ENCODE data around the gene SCRN1. TPM values are rescaled to one million over a fixed set of nuclear protein-coding genes. Genes with fewer than 3 reads are reported as not detected.

SCRN1 gene
- total and polyA plus RNA-seq, 2 experiments from 2014 or later, result 15.2 to 66.7 TPM

- Histone ChIP-seq H3K36me3 (ENCODE audit: insufficient read depth) (peaks cover 4% of the 10 kb centered on the region; the same call in 1 of the 2 replicates), H3K4me2 (no peak overlapping the region), H3K27me3 (ENCODE audit: insufficient read depth) (no peaks in the 10 kb centered on the region), H4K20me1 (replicated peaks; ENCODE audit: insufficient read depth) (peaks cover 15% of the 10 kb centered on the region), H3F3A (replicated peaks; ENCODE audit: low read depth) (no peaks in the 10 kb centered on the region), H3K4me3 (no peak overlapping the region), H2AFZ (no peak overlapping the region), H3K4me1 (ENCODE audit: insufficient read depth) (no peaks in the 10 kb centered on the region), H3K9me2 (ENCODE audit: insufficient read depth) (no peaks in the 10 kb centered on the region), H3K79me2 (replicated peaks; ENCODE audit: insufficient read depth) (no peaks in the 10 kb centered on the region), H3K27ac (ENCODE audit: low read depth) (no peak overlapping the region)
- TF ChIP-seq ZNF331 (CRISPR knock-in tag; IDR thresholded peaks at IDR 0.05; ENCODE audit: low read depth) (no peak), POLR2AphosphoS5 (IDR thresholded peaks at IDR 0.05; ENCODE audit: low read depth) (no peak), EZH2 (IDR thresholded peaks at IDR 0.05; ENCODE audit: low read depth, unreplicated experiment) (no peak), EZH2phosphoT487 (IDR thresholded peaks at IDR 0.05; ENCODE audit: unreplicated experiment) (no peak), ETS1 (IDR thresholded peaks at IDR 0.05) (no peak)
- H3K27ac Mint-ChIP-seq, result no peak overlapping the region
- no peaks in the 10 kb centered on the region for H3K9me3 Mint-ChIP-seq
- H3K4me1 Mint-ChIP-seq, result no peaks in the 10 kb centered on the region; the same call in 2 of the 3 replicates
- H3K27me3 Mint-ChIP-seq (ENCODE audit: insufficient read depth, low read depth, poor library complexity), result peaks cover 2% of the 10 kb centered on the region
- H3K4me3 Mint-ChIP-seq, result no peak overlapping the region
- no peak for DNase-seq (ENCODE audit: low spot score)
- H3K36me3 Mint-ChIP-seq (ENCODE audit: low read depth), result peaks cover 10% of the 10 kb centered on the region; the same call in 2 of the 3 replicates
- ATAC-seq, result no peak
Measured at GRCh38 chr7:29919790-29920189, 69.8 kb downstream of the SCRN1 start.

- Histone ChIP-seq H3K27ac (ENCODE audit: low read depth) (no peak overlapping the region), H3K4me2 (no peak overlapping the region), H3K27me3 (ENCODE audit: insufficient read depth) (no peaks in the 10 kb centered on the region), H3K79me2 (replicated peaks; ENCODE audit: insufficient read depth) (no peaks in the 10 kb centered on the region), H3F3A (replicated peaks; ENCODE audit: low read depth) (no peaks in the 10 kb centered on the region), H3K9me2 (ENCODE audit: insufficient read depth) (no peaks in the 10 kb centered on the region), H4K20me1 (replicated peaks; ENCODE audit: insufficient read depth) (peaks cover 15% of the 10 kb centered on the region), H3K4me1 (ENCODE audit: insufficient read depth) (no peaks in the 10 kb centered on the region), H3K4me3 (no peak overlapping the region), H3K36me3 (ENCODE audit: insufficient read depth) (peaks cover 4% of the 10 kb centered on the region; the same call in 1 of the 2 replicates), H2AFZ (no peak overlapping the region)
- ATAC-seq, result no peak
- Mint-ChIP-seq H3K4me1 (no peaks in the 10 kb centered on the region), H3K27ac (no peak overlapping the region), H3K27me3 (ENCODE audit: insufficient read depth, low read depth, poor library complexity) (no peaks in the 10 kb centered on the region), H3K4me3 (no peak overlapping the region), H3K9me3 (no peaks in the 10 kb centered on the region), H3K36me3 (ENCODE audit: low read depth) (peaks cover 8% of the 10 kb centered on the region; the same call in 2 of the 3 replicates)
- DNase-seq (ENCODE audit: low spot score), result no peak
- no peak for TF ChIP-seq ZNF331 (CRISPR knock-in tag; IDR thresholded peaks at IDR 0.05; ENCODE audit: low read depth)
- TF ChIP-seq NANOG (IDR thresholded peaks at IDR 0.05; ENCODE audit: borderline replicate concordance), result no peak
- no peak for TF ChIP-seq EZH2 (IDR thresholded peaks at IDR 0.05; ENCODE audit: low read depth, unreplicated experiment)
- no peak for TF ChIP-seq JUNB (IDR thresholded peaks at IDR 0.05; ENCODE audit: unreplicated experiment)
- TF ChIP-seq STAT1 (IDR thresholded peaks at IDR 0.05; ENCODE audit: unreplicated experiment), result no peak
- no peak for TF ChIP-seq ZNF114 (CRISPR knock-in tag; IDR thresholded peaks at IDR 0.05)
- TF ChIP-seq EZH2phosphoT487 (IDR thresholded peaks at IDR 0.05; ENCODE audit: unreplicated experiment), result no peak
- no peak for TF ChIP-seq POLR2AphosphoS5 (IDR thresholded peaks at IDR 0.05; ENCODE audit: low read depth)
- TF ChIP-seq ETS1 (IDR thresholded peaks at IDR 0.05), result no peak
- no peak for TF ChIP-seq CREB1 (CRISPR knock-in tag; IDR thresholded peaks at IDR 0.05; ENCODE audit: low read depth)
- TF ChIP-seq REST (IDR thresholded peaks at IDR 0.05; ENCODE audit: unreplicated experiment), result no peak
- TF ChIP-seq CTCF (conservative IDR thresholded peaks at IDR 0.05; ENCODE audit: low read depth in 2 of 2), result no peak
Measured at GRCh38 chr7:29918850-29919249, 70.8 kb downstream of the SCRN1 start.

All from GM23338 (cell line).